ENCODE measurements around the gene VPS37C.

DNA sequence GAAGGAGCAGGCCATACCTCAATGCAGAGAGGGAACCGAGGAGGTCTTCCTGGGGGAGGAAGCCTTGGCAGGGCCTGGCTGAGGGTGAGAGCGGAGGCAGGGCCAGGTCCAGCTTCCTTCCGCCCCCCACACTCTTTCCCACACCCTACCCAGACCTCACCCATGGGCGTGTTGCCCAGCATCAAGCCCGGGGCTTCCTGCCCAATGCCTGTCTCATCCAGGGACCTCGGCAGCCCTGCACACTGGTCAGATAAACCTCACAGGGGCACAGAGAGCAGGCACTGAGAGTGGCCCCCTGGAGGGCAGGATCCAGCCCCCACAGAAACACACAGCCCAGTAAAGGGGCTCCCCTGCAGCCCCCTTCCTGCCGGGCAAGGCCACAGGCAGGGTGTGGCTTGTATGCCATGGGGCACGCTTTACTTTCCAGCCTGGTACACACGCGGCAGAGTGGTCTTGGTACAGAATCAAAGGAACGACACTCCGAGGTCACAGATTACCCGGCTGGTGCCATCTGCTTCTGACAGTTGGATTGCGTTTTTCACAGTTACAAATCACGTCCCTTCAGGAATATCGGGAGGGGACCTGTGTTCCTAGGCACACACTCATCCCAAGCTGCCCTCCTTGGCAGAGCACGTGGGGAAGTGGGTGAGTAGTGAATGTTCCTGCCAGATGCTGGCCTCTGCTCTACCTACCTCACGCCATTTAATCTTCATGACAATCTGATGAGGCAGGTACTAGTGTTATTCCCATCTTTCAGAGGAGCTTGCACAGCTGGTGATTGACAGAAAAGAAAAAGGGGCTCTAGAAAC, 79.0 kb downstream of the VPS37C start:
- TF ChIP-seq, protein P1, sequence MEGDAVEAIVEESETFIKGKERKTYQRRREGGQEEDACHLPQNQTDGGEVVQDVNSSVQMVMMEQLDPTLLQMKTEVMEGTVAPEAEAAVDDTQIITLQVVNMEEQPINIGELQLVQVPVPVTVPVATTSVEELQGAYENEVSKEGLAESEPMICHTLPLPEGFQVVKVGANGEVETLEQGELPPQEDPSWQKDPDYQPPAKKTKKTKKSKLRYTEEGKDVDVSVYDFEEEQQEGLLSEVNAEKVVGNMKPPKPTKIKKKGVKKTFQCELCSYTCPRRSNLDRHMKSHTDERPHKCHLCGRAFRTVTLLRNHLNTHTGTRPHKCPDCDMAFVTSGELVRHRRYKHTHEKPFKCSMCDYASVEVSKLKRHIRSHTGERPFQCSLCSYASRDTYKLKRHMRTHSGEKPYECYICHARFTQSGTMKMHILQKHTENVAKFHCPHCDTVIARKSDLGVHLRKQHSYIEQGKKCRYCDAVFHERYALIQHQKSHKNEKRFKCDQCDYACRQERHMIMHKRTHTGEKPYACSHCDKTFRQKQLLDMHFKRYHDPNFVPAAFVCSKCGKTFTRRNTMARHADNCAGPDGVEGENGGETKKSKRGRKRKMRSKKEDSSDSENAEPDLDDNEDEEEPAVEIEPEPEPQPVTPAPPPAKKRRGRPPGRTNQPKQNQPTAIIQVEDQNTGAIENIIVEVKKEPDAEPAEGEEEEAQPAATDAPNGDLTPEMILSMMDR (IDR thresholded peaks at IDR 0.05) = no peak
- TF ChIP-seq POLR2A (IDR thresholded peaks at IDR 0.05) = no peak

Data from body of pancreas (tissue), 4 donors.